NB4 (cell line): ENCODE measurements around the gene ZNF628.

Experiments
- CTCF ChIP-seq: IDR thresholded peaks from one replicate; pipeline ENCODE4 v1.5.1; 2012; ENCODE audit warnings: low read depth, low read length
- MAX ChIP-seq: IDR thresholded peaks from 2 replicates; pipeline ENCODE4 v1.6.1; 2011; ENCODE audit warnings: low read depth, low read length
- MYC ChIP-seq: IDR thresholded peaks from 2 replicates; pipeline ENCODE4 v1.6.1; 2011; ENCODE audit warnings: low read depth, low read length
- POLR2A ChIP-seq: IDR thresholded peaks from 2 replicates; pipeline ENCODE4 v1.6.1; 2011; ENCODE audit warnings: mild to moderate bottlenecking; ENCODE audit not compliant: insufficient read length; ENCODE audit errors: extremely low read depth

DNA sequence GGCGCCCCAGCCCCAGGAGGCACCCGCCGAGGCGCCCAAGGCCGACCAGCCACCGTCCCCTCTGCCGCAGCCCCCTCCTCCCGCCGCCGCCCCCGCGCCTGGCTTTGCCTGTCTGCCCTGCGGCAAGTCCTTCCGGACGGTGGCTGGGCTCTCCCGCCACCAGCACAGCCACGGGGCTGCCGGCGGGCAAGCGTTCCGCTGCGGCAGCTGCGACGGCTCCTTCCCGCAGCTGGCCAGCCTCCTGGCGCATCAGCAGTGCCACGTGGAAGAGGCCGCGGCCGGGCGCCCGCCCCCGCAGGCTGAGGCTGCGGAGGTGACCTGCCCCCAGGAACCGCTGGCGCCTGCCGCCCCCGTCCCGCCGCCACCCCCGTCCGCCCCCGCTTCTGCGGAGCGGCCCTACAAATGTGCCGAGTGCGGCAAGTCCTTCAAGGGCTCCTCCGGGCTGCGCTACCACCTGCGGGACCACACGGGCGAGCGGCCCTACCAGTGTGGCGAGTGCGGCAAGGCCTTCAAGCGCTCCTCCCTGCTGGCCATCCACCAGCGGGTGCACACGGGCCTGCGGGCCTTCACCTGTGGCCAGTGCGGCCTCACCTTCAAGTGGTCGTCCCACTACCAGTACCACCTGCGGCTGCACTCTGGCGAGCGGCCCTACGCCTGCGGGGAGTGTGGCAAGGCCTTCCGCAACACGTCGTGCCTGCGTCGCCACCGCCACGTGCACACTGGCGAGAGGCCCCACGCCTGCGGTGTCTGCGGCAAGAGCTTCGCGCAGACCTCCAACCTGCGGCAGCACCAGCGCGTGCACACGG, 5.9 kb downstream of the ZNF628 start:
- TF ChIP-seq CTCF, result no peak
- no peak for TF ChIP-seq POLR2A
- no peak for TF ChIP-seq MAX
- no peak for TF ChIP-seq MYC
